SK-N-SH (cell line): ENCODE results near the gene ATP11A. TPM values are rescaled to one million over a fixed set of nuclear protein-coding genes. Genes with fewer than 3 reads are reported as not detected.

Experiments
- CTCF ChIA-PET: fragments of 300-600, 350-600 bp; formaldehyde crosslinking; extraction: SDS; loops from one replicate; lab custom pipeline; 2021; lab: Yijun Ruan, JAX
- POLR2A ChIA-PET: fragments of 350-600 bp; sonication (Branson Sonifier 250); formaldehyde crosslinking; extraction: SDS; loops from one replicate; lab custom pipeline; 2020; ENCODE audit warnings: antibody characterized with exemption, inconsistent platforms; lab: Yijun Ruan, JAX
- DNase-seq: peaks from one replicate; pipeline ENCODE4 v3.0.0; 2012
- H2AFZ ChIP-seq: fragments of 200-600 bp; sonication (generic); 2 replicates; pipeline ENCODE4 v1.8.1; 2016; ENCODE audit warnings: antibody characterized with exemption, mild to moderate bottlenecking, low read depth
- H3F3A ChIP-seq: fragments of 200-600 bp; sonication (generic); replicated peaks from 2 replicates; pipeline ENCODE3; 2016; ENCODE audit warnings: antibody characterized with exemption, mild to moderate bottlenecking; ENCODE audit not compliant: insufficient read depth
- H3K27ac ChIP-seq, 2 experiments: fragments of 200-500 bp in 1 of 2; fragments of 200-600 bp in 1 of 2; sonication (Bioruptor generic) in 1 of 2; sonication (generic), shearing (Covaris generic) in 1 of 2; 2 replicates each; pipeline versions ENCODE4 v1.5.1 to v1.6.1; 2014 to 2016; ENCODE audit warnings: low read depth in 2 of 2, inconsistent platforms in 1 of 2, low read length in 1 of 2, mild to moderate bottlenecking in 1 of 2, mixed read lengths in 1 of 2
- H3K27me3 ChIP-seq: fragments of 200-600 bp; sonication (generic), shearing (Covaris generic); 2 replicates; pipeline ENCODE4 v1.6.1; 2016; ENCODE audit warnings: mixed run types; ENCODE audit not compliant: insufficient read depth
- H3K36me3 ChIP-seq, 2 experiments: fragments of 200-500 bp in 1 of 2; fragments of 200-600 bp in 1 of 2; sonication (Bioruptor generic) in 1 of 2; sonication (generic) in 1 of 2; replicated peaks in 1 of 2; 2 replicates each; pipeline versions ENCODE3 to v1.5.1; 2014 to 2016; ENCODE audit warnings: low read length in 1 of 2, mild to moderate bottlenecking in 1 of 2; ENCODE audit not compliant: insufficient read depth in 2 of 2, control insufficient read depth in 1 of 2
- H3K4me1 ChIP-seq, 2 experiments: fragments of 200-500 bp in 1 of 2; fragments of 200-600 bp in 1 of 2; sonication (Bioruptor generic) in 1 of 2; sonication (generic), shearing (Covaris generic) in 1 of 2; 2 replicates each; pipeline versions ENCODE4 v1.5.1 to v1.6.1; 2014 to 2016; ENCODE audit warnings: low read depth in 1 of 2, low read length in 1 of 2, mixed run types in 1 of 2; ENCODE audit not compliant: insufficient read depth in 2 of 2, control insufficient read depth in 1 of 2
- H3K4me2 ChIP-seq: fragments of 200-600 bp; sonication (generic), shearing (Covaris generic); 2 replicates; pipeline ENCODE4 v1.6.1; 2017; ENCODE audit warnings: mixed run types
- H3K4me3 ChIP-seq, 2 experiments: fragments of 200-500 bp in 1 of 2; fragments of 200-600 bp in 1 of 2; sonication (Bioruptor generic) in 1 of 2; sonication (generic), shearing (Covaris generic) in 1 of 2; 2 replicates each; pipeline versions ENCODE4 v1.5.1 to v1.8.1; 2014 to 2016; ENCODE audit warnings: low read depth in 2 of 2, inconsistent platforms in 1 of 2, low read length in 1 of 2, mild to moderate bottlenecking in 1 of 2, mixed read lengths in 1 of 2, moderate library complexity in 1 of 2
- H3K79me2 ChIP-seq: fragments of 200-600 bp; sonication (generic); 2 replicates; pipeline ENCODE4 v1.8.1; 2017; ENCODE audit warnings: mild to moderate bottlenecking; ENCODE audit not compliant: insufficient read depth
- H3K9ac ChIP-seq: fragments of 200-600 bp; sonication (generic); 2 replicates; pipeline ENCODE4 v1.6.1; 2017; ENCODE audit warnings: mixed run types
- H3K9me2 ChIP-seq: fragments of 200-600 bp; sonication (generic); 2 replicates; pipeline ENCODE4 v1.6.1; 2017; ENCODE audit warnings: mixed run types
- H3K9me3 ChIP-seq: fragments of 200-600 bp; sonication (generic); 2 replicates; pipeline ENCODE4 v1.6.1; 2017; ENCODE audit warnings: mixed run types, mild to moderate bottlenecking, moderate library complexity
- H4K20me1 ChIP-seq: fragments of 200-600 bp; sonication (generic); 2 replicates; pipeline ENCODE4 v1.6.1; 2017; ENCODE audit warnings: mild to moderate bottlenecking, mixed run types; ENCODE audit not compliant: insufficient read depth
- ELF1 ChIP-seq: IDR thresholded peaks from 2 replicates; pipeline ENCODE4 v1.4.0; 2012
- EP300 ChIP-seq, 2 experiments: IDR thresholded peaks; 2 replicates each; pipeline versions ENCODE4 v1.4.0 to v1.6.1; 2012; ENCODE audit warnings: borderline replicate concordance in 1 of 2, low read depth in 1 of 2, low read length in 1 of 2
- FOSL2 ChIP-seq: IDR thresholded peaks from 2 replicates; pipeline ENCODE4 v1.4.0; 2012; ENCODE audit warnings: low read depth, mild to moderate bottlenecking, moderate library complexity, borderline replicate concordance
- GABPA ChIP-seq: IDR thresholded peaks from 2 replicates; pipeline ENCODE4 v1.4.0; 2012; ENCODE audit warnings: low read depth, mild to moderate bottlenecking
- MEF2A ChIP-seq: IDR thresholded peaks from 2 replicates; pipeline ENCODE4 v1.4.0; 2012; ENCODE audit warnings: low read depth, borderline replicate concordance
- NFIC ChIP-seq: IDR thresholded peaks from 2 replicates; pipeline ENCODE4 v1.4.0; 2012; ENCODE audit warnings: borderline replicate concordance
- NRF1 ChIP-seq: IDR thresholded peaks from 2 replicates; pipeline ENCODE4 v1.6.1; 2012; ENCODE audit warnings: low read depth, mild to moderate bottlenecking, low read length
- RAD21 ChIP-seq: IDR thresholded peaks from 2 replicates; pipeline ENCODE4 v1.6.1; 2012; ENCODE audit warnings: mild to moderate bottlenecking, low read length
- RCOR1 ChIP-seq: fragments of 150-350 bp; IDR thresholded peaks from 2 replicates; pipeline ENCODE4 v1.6.1; 2017; ENCODE audit warnings: antibody characterized with exemption, low read length
- SIN3A ChIP-seq: IDR thresholded peaks from 2 replicates; pipeline ENCODE4 v1.6.1; 2012; ENCODE audit warnings: low read depth, mild to moderate bottlenecking, low read length, moderate library complexity, borderline replicate concordance
- TCF12 ChIP-seq: IDR thresholded peaks from 2 replicates; pipeline ENCODE4 v1.4.0; 2012
- TEAD4 ChIP-seq: IDR thresholded peaks from 2 replicates; pipeline ENCODE4 v1.4.0; 2012; ENCODE audit warnings: mild to moderate bottlenecking, borderline replicate concordance; ENCODE audit not compliant: insufficient read depth
- WGBS: methylation state at CpG from one replicate; pipeline ENCODE4 v1.1.6; 2017; ENCODE audit warnings: low lambda C conversion rate; 5-methylcytosine and 5-hydroxymethylcytosine counted together
- polyA plus RNA-seq, 3 experiments: library from polyadenylated mRNA; depleted of rRNA; stranded (reverse); fragments of >200 nt; gene quantifications; 2 replicates each; pipeline ENCODE4 v1.2.3, GENCODE V29; 2012
- TF ChIP-seq, protein P1 (sequence below): IDR thresholded peaks from 2 replicates; pipeline ENCODE4 v1.6.1; 2012; ENCODE audit warnings: mild to moderate bottlenecking, low read depth, low read length, moderate library complexity
- TF ChIP-seq, protein P2 (sequence below): IDR thresholded peaks from 2 replicates; pipeline ENCODE4 v1.4.0; 2012; ENCODE audit warnings: low read depth
- TF ChIP-seq, protein P3 (sequence below): fragments of 200-600 bp; sonication (generic); IDR thresholded peaks from 2 replicates; pipeline ENCODE4 v1.6.1; 2017; ENCODE audit warnings: antibody characterized with exemption, mild to moderate bottlenecking, moderate library complexity
- TF ChIP-seq, protein P4 (sequence below): IDR thresholded peaks from 2 replicates; pipeline ENCODE4; 2012
- TF ChIP-seq, protein P5 (sequence below): fragments of 150-350 bp; IDR thresholded peaks from 2 replicates; pipeline ENCODE4 v1.6.1; 2017; ENCODE audit warnings: antibody characterized with exemption, low read length, low read depth, borderline replicate concordance

The ATP11A gene
- polyA plus RNA-seq, 1 of the 3 experiments (the other 2 are of a cell fraction), result 4.1 TPM

DNA sequence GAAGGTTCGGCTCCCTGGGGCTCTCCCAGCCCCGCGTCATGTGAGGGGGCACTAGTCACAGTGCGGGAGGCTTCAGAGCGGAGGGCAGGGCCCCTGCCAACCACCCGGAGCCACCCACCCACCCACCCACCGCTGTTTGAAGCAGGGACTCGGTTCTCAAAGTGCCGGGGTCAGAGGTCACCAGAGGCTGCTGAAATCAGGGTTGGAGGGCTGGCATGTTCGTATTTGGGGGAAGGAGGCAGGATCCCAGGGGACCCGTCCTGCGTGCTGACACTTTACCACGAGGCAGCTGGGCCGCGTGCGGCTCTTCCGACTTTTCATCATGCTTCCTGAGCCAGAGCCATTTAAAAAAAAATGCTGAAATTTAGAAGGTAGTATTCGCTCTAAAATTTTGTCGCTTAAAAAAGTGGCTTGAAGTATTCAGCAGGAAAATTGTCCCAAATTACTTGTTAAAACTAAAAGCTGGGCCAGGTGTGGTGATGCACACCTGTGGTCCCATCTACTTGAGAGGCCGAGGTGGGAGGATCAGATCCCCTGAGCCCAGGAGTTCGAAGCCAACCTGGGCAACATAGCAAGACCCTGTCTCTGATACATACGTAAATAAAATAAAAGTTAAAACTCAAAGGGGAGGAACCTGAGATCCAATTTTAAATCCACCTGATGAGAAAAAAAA lies 21.2 kb downstream of the ATP11A start:
- DNase-seq, result no peak
- Histone ChIP-seq H3K79me2 (peaks cover 6% of the 10 kb centered on the region; the same call in 1 of the 2 replicates), H4K20me1 (no peaks in the 10 kb centered on the region), H3K4me3 (peak overlapping the region; percentile 26 to 35; a peak in 2 of 4 replicates), H3K9me2 (no peaks in the 10 kb centered on the region), H3K4me2 (peak overlapping the region; percentile 79), H3K9ac (peak overlapping the region; percentile 28; the same call in 1 of the 2 replicates), H3K9me3 (no peaks in the 10 kb centered on the region), H3K4me1 (peaks cover 12 to 15% of the 10 kb centered on the region in 2 experiments; a peak in 3 of 4 replicates), H3K27ac (peak overlapping the region; percentile 54 to 78; a peak in 3 of 4 replicates), H3K27me3 (no peaks in the 10 kb centered on the region), H3K36me3 (no peaks in the 10 kb centered on the region), H2AFZ (0 out of 2 replicates have a peak overlapping the region, but pooled peaks have one; percentile 33), H3F3A (peaks cover 16% of the 10 kb centered on the region)
- no peak for TF ChIP-seq FOSL2
- TF ChIP-seq, protein P1, sequence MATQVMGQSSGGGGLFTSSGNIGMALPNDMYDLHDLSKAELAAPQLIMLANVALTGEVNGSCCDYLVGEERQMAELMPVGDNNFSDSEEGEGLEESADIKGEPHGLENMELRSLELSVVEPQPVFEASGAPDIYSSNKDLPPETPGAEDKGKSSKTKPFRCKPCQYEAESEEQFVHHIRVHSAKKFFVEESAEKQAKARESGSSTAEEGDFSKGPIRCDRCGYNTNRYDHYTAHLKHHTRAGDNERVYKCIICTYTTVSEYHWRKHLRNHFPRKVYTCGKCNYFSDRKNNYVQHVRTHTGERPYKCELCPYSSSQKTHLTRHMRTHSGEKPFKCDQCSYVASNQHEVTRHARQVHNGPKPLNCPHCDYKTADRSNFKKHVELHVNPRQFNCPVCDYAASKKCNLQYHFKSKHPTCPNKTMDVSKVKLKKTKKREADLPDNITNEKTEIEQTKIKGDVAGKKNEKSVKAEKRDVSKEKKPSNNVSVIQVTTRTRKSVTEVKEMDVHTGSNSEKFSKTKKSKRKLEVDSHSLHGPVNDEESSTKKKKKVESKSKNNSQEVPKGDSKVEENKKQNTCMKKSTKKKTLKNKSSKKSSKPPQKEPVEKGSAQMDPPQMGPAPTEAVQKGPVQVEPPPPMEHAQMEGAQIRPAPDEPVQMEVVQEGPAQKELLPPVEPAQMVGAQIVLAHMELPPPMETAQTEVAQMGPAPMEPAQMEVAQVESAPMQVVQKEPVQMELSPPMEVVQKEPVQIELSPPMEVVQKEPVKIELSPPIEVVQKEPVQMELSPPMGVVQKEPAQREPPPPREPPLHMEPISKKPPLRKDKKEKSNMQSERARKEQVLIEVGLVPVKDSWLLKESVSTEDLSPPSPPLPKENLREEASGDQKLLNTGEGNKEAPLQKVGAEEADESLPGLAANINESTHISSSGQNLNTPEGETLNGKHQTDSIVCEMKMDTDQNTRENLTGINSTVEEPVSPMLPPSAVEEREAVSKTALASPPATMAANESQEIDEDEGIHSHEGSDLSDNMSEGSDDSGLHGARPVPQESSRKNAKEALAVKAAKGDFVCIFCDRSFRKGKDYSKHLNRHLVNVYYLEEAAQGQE, result no peak
- TF ChIP-seq ELF1, result no peak
- ChIA-PET POLR2A (no interaction called here), CTCF (interaction anchor here (0.9 to 2.1 kb wide), 3 partner anchors 16 to 164 kb away, joined by 3 to 5 read pairs (median 3); no protein-coding TSS in a partner anchor)
- 95% methylated on average over 15 of the region's 22 CpGs for WGBS

DNA sequence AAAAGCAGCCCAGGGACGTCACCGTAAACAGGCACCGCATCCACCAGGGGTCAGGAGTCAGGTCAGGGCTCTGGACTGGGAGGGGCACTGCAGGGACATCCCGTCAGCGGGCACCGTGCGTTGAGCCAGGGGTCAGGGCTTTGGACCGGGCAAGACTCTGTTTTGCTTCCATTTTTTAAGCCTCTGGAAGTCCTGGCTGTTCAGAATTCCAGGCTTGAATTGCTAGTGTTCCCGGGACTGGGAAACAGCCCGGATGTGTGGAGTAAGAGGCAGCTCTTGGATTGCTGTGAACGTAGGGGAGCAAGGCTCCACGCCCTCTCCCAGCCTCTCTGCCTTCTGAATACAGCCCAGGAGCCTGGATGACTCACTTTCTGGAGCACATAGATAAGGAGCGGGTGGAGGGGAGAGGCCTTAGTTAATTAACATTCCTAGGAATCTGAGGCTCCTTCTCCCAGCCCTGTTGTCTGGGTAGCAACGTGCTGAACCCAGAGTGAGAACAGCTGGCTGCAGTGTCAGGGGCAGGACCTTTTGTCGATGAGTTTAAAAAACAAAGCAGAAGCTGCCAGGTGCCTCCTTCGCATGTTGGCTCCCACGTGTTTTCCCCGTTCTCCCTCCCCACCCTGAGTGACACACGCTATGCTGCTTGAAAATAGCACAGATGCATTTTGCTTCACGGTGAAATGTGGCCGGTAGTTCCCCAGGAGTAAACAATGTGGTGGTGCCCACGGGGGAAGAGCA lies 21.9 kb downstream of the ATP11A start:
- peak overlapping the region; percentile 28; the same call in 1 of the 2 replicates for H3K9ac ChIP-seq
- H2AFZ ChIP-seq, result peak overlapping the region; percentile 33; the same call in 1 of the 2 replicates
- no peak for DNase-seq
- TF ChIP-seq, protein P2, sequence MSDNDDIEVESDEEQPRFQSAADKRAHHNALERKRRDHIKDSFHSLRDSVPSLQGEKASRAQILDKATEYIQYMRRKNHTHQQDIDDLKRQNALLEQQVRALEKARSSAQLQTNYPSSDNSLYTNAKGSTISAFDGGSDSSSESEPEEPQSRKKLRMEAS, result peak; percentile 94
- TF ChIP-seq EP300 (IDR thresholded peaks at IDR 0.05; ENCODE audit: borderline replicate concordance in 1 of 2, low read depth in 1 of 2, low read length in 1 of 2) (peak in 1 of 2 experiments; percentile 46; a peak in 1 of 4 replicates), NFIC (peak; percentile 46), NRF1 (no peak), MEF2A (no peak), SIN3A (peak; percentile 26; the same call in 1 of the 2 replicates), TEAD4 (peak; percentile 76; the same call in 1 of the 2 replicates), GABPA (no peak), RCOR1 (no peak), TCF12 (peak; percentile 68), RAD21 (no peak)
- TF ChIP-seq, protein P3, sequence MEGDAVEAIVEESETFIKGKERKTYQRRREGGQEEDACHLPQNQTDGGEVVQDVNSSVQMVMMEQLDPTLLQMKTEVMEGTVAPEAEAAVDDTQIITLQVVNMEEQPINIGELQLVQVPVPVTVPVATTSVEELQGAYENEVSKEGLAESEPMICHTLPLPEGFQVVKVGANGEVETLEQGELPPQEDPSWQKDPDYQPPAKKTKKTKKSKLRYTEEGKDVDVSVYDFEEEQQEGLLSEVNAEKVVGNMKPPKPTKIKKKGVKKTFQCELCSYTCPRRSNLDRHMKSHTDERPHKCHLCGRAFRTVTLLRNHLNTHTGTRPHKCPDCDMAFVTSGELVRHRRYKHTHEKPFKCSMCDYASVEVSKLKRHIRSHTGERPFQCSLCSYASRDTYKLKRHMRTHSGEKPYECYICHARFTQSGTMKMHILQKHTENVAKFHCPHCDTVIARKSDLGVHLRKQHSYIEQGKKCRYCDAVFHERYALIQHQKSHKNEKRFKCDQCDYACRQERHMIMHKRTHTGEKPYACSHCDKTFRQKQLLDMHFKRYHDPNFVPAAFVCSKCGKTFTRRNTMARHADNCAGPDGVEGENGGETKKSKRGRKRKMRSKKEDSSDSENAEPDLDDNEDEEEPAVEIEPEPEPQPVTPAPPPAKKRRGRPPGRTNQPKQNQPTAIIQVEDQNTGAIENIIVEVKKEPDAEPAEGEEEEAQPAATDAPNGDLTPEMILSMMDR, result peak; percentile 57
- TF ChIP-seq, protein P4, sequence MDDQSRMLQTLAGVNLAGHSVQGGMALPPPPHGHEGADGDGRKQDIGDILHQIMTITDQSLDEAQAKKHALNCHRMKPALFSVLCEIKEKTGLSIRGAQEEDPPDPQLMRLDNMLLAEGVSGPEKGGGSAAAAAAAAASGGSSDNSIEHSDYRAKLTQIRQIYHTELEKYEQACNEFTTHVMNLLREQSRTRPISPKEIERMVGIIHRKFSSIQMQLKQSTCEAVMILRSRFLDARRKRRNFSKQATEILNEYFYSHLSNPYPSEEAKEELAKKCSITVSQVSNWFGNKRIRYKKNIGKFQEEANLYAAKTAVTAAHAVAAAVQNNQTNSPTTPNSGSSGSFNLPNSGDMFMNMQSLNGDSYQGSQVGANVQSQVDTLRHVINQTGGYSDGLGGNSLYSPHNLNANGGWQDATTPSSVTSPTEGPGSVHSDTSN, result no peak
- TF ChIP-seq, protein P5, sequence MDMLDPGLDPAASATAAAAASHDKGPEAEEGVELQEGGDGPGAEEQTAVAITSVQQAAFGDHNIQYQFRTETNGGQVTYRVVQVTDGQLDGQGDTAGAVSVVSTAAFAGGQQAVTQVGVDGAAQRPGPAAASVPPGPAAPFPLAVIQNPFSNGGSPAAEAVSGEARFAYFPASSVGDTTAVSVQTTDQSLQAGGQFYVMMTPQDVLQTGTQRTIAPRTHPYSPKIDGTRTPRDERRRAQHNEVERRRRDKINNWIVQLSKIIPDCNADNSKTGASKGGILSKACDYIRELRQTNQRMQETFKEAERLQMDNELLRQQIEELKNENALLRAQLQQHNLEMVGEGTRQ, result no peak

More for the DNA sequence above, 21.9 kb downstream of the ATP11A start:
- peak overlapping the region; percentile 54 to 78; a peak in 3 of 4 replicates for H3K27ac ChIP-seq
- H3K27me3 ChIP-seq, result no peaks in the 10 kb centered on the region
- H3K4me1 ChIP-seq, result peaks cover 12 to 15% of the 10 kb centered on the region in 2 experiments; a peak in 3 of 4 replicates
- H3K36me3 ChIP-seq, result no peaks in the 10 kb centered on the region
- H3K9me2 ChIP-seq, result no peaks in the 10 kb centered on the region
- WGBS, result 44% methylated on average over 21 of the region's 22 CpGs
- peaks cover 6% of the 10 kb centered on the region; the same call in 1 of the 2 replicates for H3K79me2 ChIP-seq
- H3K9me3 ChIP-seq, result no peaks in the 10 kb centered on the region
- H3K4me3 ChIP-seq, result peak overlapping the region; percentile 26 to 35; a peak in 2 of 4 replicates
- no peaks in the 10 kb centered on the region for H4K20me1 ChIP-seq
- H3F3A ChIP-seq, result peaks cover 16% of the 10 kb centered on the region
- POLR2A ChIA-PET, result no interaction called here
- peak overlapping the region; percentile 79 for H3K4me2 ChIP-seq
- CTCF ChIA-PET, result interaction anchor here (0.9 to 2.1 kb wide), 3 partner anchors 17 to 163 kb away, joined by 3 to 5 read pairs (median 3); no protein-coding TSS in a partner anchor
